ENCODE results near the gene SLC23A2. TPM values are rescaled to one million over a fixed set of nuclear protein-coding genes. Genes with fewer than 3 reads are reported as not detected.

SLC23A2 gene
- total RNA-seq, 1 donor from 2014 or later: 19.2 TPM

- TF ChIP-seq CTCF (IDR thresholded peaks at IDR 0.05): no peak
- no peak overlapping the region for H3K4me3 ChIP-seq
- intact Hi-C loops (cut with DNase I): no loop called here
- DNase-seq (no peak), ATAC-seq (no peak)
- H3K27ac ChIP-seq: no peak overlapping the region
- H3K36me3 ChIP-seq: peaks cover 15% of the 10 kb centered on the region
- no peaks in the 10 kb centered on the region for H3K9me3 ChIP-seq
- H3K27me3 ChIP-seq (ENCODE audit: low read depth): no peaks in the 10 kb centered on the region
- peaks cover 14% of the 10 kb centered on the region for H3K4me1 ChIP-seq
Observed at GRCh38 chr20:4896119-4896702, 105.1 kb downstream of the SLC23A2 start.

- no peak for DNase-seq
- Histone ChIP-seq H3K27me3 (ENCODE audit: low read depth) (no peaks in the 10 kb centered on the region), H3K36me3 (peaks cover 14% of the 10 kb centered on the region), H3K9me3 (no peaks in the 10 kb centered on the region), H3K4me1 (peaks cover 14% of the 10 kb centered on the region), H3K27ac (no peak overlapping the region), H3K4me3 (no peak overlapping the region)
- TF ChIP-seq CTCF (IDR thresholded peaks at IDR 0.05): no peak
- intact Hi-C loops (cut with DNase I): no loop called here
- ATAC-seq: no peak
Observed at GRCh38 chr20:4894981-4895381, 106.3 kb downstream of the SLC23A2 start.

GRCh38 chr20:4894409-4894808, 106.9 kb downstream of the SLC23A2 start:
- ATAC-seq: no peak
- intact Hi-C loops (cut with DNase I): no loop called here

GRCh38 chr20:4893709-4894108, 107.6 kb downstream of the SLC23A2 start:
- no peak overlapping the region for H3K27ac ChIP-seq
- ATAC-seq (no peak), DNase-seq (no peak)
- H3K27me3 ChIP-seq (ENCODE audit: low read depth): no peaks in the 10 kb centered on the region
- H3K4me1 ChIP-seq: peaks cover 10% of the 10 kb centered on the region
- intact Hi-C loops (cut with DNase I): no loop called here
- TF ChIP-seq CTCF (IDR thresholded peaks at IDR 0.05): no peak
- no peaks in the 10 kb centered on the region for H3K9me3 ChIP-seq
- H3K4me3 ChIP-seq: no peak overlapping the region
- H3K36me3 ChIP-seq: peaks cover 17% of the 10 kb centered on the region

More at GRCh38 chr20:4894409-4894808, 106.9 kb downstream of the SLC23A2 start:
- Histone ChIP-seq H3K9me3 (no peaks in the 10 kb centered on the region), H3K27ac (no peak overlapping the region), H3K4me3 (no peak overlapping the region), H3K4me1 (peaks cover 14% of the 10 kb centered on the region), H3K27me3 (ENCODE audit: low read depth) (no peaks in the 10 kb centered on the region), H3K36me3 (peaks cover 16% of the 10 kb centered on the region)
- no peak for TF ChIP-seq CTCF (IDR thresholded peaks at IDR 0.05)
- DNase-seq: no peak

GRCh38 chr20:4891997-4892396, 109.3 kb downstream of the SLC23A2 start:
- no peak for TF ChIP-seq CTCF (IDR thresholded peaks at IDR 0.05)
- Histone ChIP-seq H3K36me3 (peaks cover 24% of the 10 kb centered on the region), H3K27me3 (ENCODE audit: low read depth) (no peaks in the 10 kb centered on the region), H3K9me3 (no peaks in the 10 kb centered on the region), H3K4me3 (no peak overlapping the region), H3K27ac (no peak overlapping the region), H3K4me1 (no peaks in the 10 kb centered on the region)
- ATAC-seq (no peak), DNase-seq (no peak)
- intact Hi-C loops (cut with DNase I): no loop called here

Measured in lower lobe of right lung (tissue), 2 donors.